ENCODE data around the gene CLCNKB. TPM values are rescaled to one million over a fixed set of nuclear protein-coding genes. Genes with fewer than 3 reads are reported as not detected.

The CLCNKB gene
- total RNA-seq, 2 experiments from 2014 or later, result not detected

- DNase-seq (no peak), ATAC-seq (no peak)
- Mint-ChIP-seq H3K4me1 (ENCODE audit: low read depth) (peaks cover 4% of the 10 kb centered on the region), H3K36me3 (ENCODE audit: low read depth) (no peaks in the 10 kb centered on the region), H3K27ac (no peak overlapping the region), H3K9me3 (no peaks in the 10 kb centered on the region), H3K27me3 (peaks cover 3% of the 10 kb centered on the region), H3K4me3 (no peak overlapping the region)
- no peak for TF ChIP-seq CTCF (IDR thresholded peaks at IDR 0.05)
- intact Hi-C loops (cut with micrococcal nuclease), result no loop called here
- ChIA-PET CTCF (interaction anchor here (1.3 kb wide), 1 partner anchor 55 kb away, joined by 3 read pairs; no protein-coding TSS in a partner anchor), POLR2A (interaction anchor here (0.6 kb wide), 2 partner anchors 225 to 228 kb away, joined by 3 to 4 read pairs; no protein-coding TSS in a partner anchor)
Observed at GRCh38 chr1:16064536-16065268, 21.1 kb downstream of the CLCNKB start.

GRCh38 chr1:16065269-16065576 lies 21.6 kb downstream of the CLCNKB start:
- CTCF ChIA-PET, result no interaction called here
- ATAC-seq (no peak), DNase-seq (no peak)
- no peak for TF ChIP-seq CTCF (IDR thresholded peaks at IDR 0.05)
- Mint-ChIP-seq H3K27ac (no peak overlapping the region), H3K4me1 (ENCODE audit: low read depth) (peaks cover 8% of the 10 kb centered on the region), H3K4me3 (no peak overlapping the region), H3K36me3 (ENCODE audit: low read depth) (no peaks in the 10 kb centered on the region), H3K27me3 (peaks cover 3% of the 10 kb centered on the region), H3K9me3 (no peaks in the 10 kb centered on the region)
- POLR2A ChIA-PET, result interaction anchor here (0.6 kb wide), 2 partner anchors 225 to 228 kb away, joined by 3 to 4 read pairs; no protein-coding TSS in a partner anchor
- intact Hi-C loops (cut with micrococcal nuclease), result no loop called here

DNA sequence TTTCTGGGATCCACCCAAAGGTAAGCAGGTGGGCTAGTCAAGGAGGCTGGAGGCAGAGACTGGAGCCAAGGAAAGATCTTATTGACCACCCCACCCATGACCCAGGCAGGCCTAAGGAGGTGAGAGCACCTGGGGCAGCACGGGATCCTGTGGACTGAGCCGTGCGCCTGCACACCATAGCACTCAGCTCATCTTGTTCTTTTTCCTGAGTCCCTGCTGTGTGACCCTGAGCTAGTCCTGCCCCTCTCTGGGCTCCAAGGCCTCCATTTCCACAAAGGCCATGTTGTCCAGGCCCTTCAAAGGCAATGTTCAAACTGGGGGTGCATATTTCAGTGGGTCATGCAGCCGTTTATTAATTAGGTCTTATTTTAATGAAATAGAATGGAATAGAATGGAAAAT lies 22.7 kb downstream of the CLCNKB start:
- intact Hi-C loops (cut with micrococcal nuclease), result no loop called here
- no peak overlapping the region for H3K4me3 Mint-ChIP-seq
- no peaks in the 10 kb centered on the region for H3K36me3 Mint-ChIP-seq (ENCODE audit: low read depth)
- ATAC-seq, result no peak
- H3K27ac Mint-ChIP-seq, result no peak overlapping the region
- peaks cover 9% of the 10 kb centered on the region for H3K4me1 Mint-ChIP-seq (ENCODE audit: low read depth)
- ChIA-PET CTCF (interaction anchor here (3.7 kb wide), 1 partner anchor 13 kb away, joined by 26 read pairs; no protein-coding TSS in a partner anchor), POLR2A (no interaction called here)
- peaks cover 3% of the 10 kb centered on the region for H3K27me3 Mint-ChIP-seq
- H3K9me3 Mint-ChIP-seq, result no peaks in the 10 kb centered on the region
- no peak for TF ChIP-seq CTCF (IDR thresholded peaks at IDR 0.05)
- DNase-seq, result no peak

DNA sequence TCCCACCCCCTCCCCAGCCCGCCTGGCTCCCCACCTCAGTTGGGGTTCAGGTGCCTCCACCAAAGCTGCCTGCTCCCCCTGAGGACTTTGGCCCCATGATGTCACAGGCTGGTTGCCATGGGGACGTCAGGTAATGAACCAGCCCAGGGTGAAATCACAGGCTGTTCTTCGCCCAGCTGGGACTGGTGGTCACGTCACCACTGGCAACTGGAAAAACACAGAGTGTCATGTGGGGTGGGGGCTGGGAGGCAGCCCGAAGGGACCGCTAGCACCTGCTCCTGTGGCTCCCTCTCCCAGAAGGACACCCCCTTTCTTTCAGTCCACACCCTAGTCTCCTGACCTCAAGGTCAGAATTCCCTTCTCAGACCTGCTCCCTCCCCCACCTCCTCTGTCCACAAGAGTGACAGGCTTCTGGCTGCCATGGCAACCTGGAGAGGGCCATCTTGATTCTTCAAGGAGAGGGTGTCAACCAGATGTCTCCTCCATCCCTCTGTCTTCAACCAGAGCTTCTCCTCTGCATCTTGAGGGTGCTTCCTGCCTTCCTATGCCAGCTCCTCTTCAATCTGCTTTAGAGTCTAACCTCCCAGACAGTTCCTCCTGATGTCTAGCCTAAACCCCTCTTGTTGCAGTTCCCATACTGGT lies 23.7 kb downstream of the CLCNKB start:
- ATAC-seq (no peak), DNase-seq (peak; percentile 18)
- intact Hi-C loops (cut with micrococcal nuclease), result no loop called here
- Mint-ChIP-seq H3K36me3 (ENCODE audit: low read depth) (no peaks in the 10 kb centered on the region), H3K27ac (no peak overlapping the region), H3K4me1 (ENCODE audit: low read depth) (peaks cover 9% of the 10 kb centered on the region), H3K27me3 (peaks cover 7% of the 10 kb centered on the region), H3K9me3 (no peaks in the 10 kb centered on the region), H3K4me3 (no peak overlapping the region)
- ChIA-PET CTCF (interaction anchor here (1.0 to 3.7 kb wide), 3 partner anchors 12 to 276 kb away, joined by 3 to 26 read pairs (median 4); no protein-coding TSS in a partner anchor), POLR2A (no interaction called here)
- no peak for TF ChIP-seq CTCF (IDR thresholded peaks at IDR 0.05)

DNA sequence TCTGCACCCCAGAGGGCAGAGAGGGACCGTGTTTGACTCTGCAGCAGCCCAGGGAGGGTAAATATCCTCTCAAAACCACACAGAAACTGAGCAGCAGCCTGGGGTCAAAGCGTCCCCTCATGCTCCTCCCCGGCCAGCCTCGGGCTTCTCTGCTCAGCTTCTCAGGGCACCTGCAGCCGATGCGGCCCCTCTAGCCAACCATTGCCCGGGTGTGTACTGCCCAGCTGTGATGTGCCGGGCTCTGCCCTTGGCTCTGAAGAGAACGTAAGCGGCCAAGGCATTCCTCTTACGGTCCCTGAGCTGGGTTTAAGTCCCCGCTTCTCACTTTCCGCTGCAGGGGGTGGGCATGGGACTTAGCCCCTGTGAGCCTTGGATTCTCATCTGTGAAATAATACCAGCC lies 24.4 kb downstream of the CLCNKB start:
- Mint-ChIP-seq H3K9me3 (no peaks in the 10 kb centered on the region), H3K27ac (no peak overlapping the region), H3K36me3 (ENCODE audit: low read depth) (no peaks in the 10 kb centered on the region), H3K4me3 (no peak overlapping the region), H3K4me1 (ENCODE audit: low read depth) (peaks cover 9% of the 10 kb centered on the region), H3K27me3 (peaks cover 14% of the 10 kb centered on the region)
- POLR2A ChIA-PET, result no interaction called here
- ATAC-seq (no peak), DNase-seq (no peak)
- TF ChIP-seq CTCF (IDR thresholded peaks at IDR 0.05), result no peak
- intact Hi-C loops (cut with micrococcal nuclease), result no loop called here
- CTCF ChIA-PET, result interaction anchor here (1.0 to 3.7 kb wide), 3 partner anchors 11 to 276 kb away, joined by 3 to 26 read pairs (median 14); no protein-coding TSS in a partner anchor
